Gastrocnemius medialis (tissue), 4 donors: Measurements from ENCODE around the gene ACKR2. TPM values are rescaled to one million over a fixed set of nuclear protein-coding genes. Genes with fewer than 3 reads are reported as not detected.

ENCODE experiments used
- ATAC-seq, 2 donors: fragments of 150-250 bp; one replicate each; pipeline ENCODE4 v1.9.1; 2016
- DNase-seq, 2 donors: peaks; one replicate each; pipeline ENCODE4 v3.0.0-alpha.2; 2019
- H3K27ac ChIP-seq, 4 donors: fragments of 200-600 bp; sonication (generic); 1 replicate in 1 of 4; 2 replicates in 3 of 4; pipeline ENCODE4 v1.5.1; 2016 to 2018; ENCODE audit warnings: mild to moderate bottlenecking in 2 of 4, moderate library complexity in 1 of 4
- H3K27me3 ChIP-seq, 3 donors: fragments of 200-600 bp; sonication (generic) in 2 of 3; 1 replicate in 1 of 3; 2 replicates in 2 of 3; pipeline versions ENCODE4 v1.5.1 to v1.6.0; 2016 to 2019; ENCODE audit warnings: mild to moderate bottlenecking in 1 of 3, moderate library complexity in 1 of 3
- H3K36me3 ChIP-seq, 2 donors: fragments of 200-600 bp; sonication (generic) in 1 of 2; one replicate each; pipeline ENCODE4 v1.5.1; 2017 to 2018
- H3K4me1 ChIP-seq, 2 donors: fragments of 200-600 bp; sonication (generic) in 1 of 2; one replicate each; pipeline ENCODE4 v1.5.1; 2016 to 2017; ENCODE audit warnings: mild to moderate bottlenecking in 2 of 2
- H3K4me3 ChIP-seq, 4 donors: fragments of 200-600 bp; sonication (generic) in 3 of 4; 1 replicate in 1 of 4; 2 replicates in 3 of 4; pipeline ENCODE4 v1.5.1; 2016 to 2019; ENCODE audit warnings: mild to moderate bottlenecking in 2 of 4
- H3K9me3 ChIP-seq, 3 donors: fragments of 200-600 bp; sonication (generic) in 2 of 3; 1 replicate in 1 of 3; 2 replicates in 2 of 3; pipeline ENCODE4 v1.5.1; 2016 to 2019
- CTCF ChIP-seq, 5 experiments: fragments of 450-650 bp in 3 of 5; fragments of 200-600 bp in 2 of 5; sonication (generic) in 2 of 5; IDR thresholded peaks in 4 of 5; conservative IDR thresholded peaks in 1 of 5; 1 replicate in 4 of 5; 2 replicates in 1 of 5; pipeline ENCODE4 v1.5.1; 2016 to 2019; ENCODE audit warnings: antibody characterized with exemption in 5 of 5, mild to moderate bottlenecking in 3 of 5, moderate library complexity in 3 of 5
- POLR2A ChIP-seq, 2 donors: fragments of 450-650 bp; IDR thresholded peaks; one replicate each; pipeline ENCODE4 v1.6.1; 2017; ENCODE audit warnings: antibody characterized with exemption in 2 of 2, mild to moderate bottlenecking in 2 of 2, moderate library complexity in 2 of 2
- in situ Hi-C, 4 donors: fragments of 200-750 bp; cut with MboI; loops; one replicate each; pipeline versions ENCODE4 v1.15.0 to v1.8.0; 2017; ENCODE audit warnings: low sequenced_read_pairs in 4 of 4
- intact Hi-C: fragments of 100-400 bp; cut with DNase I; formaldehyde crosslinking; loops from one replicate; pipeline ENCODE4 v1.15.1; 2023; ENCODE audit warnings: low total_unique reads
- total RNA-seq, 4 donors: library from RNA; depleted of rRNA; stranded (reverse); fragments of >200 nt; gene quantifications; one replicate each; pipeline versions ENCODE4 v1.1.0 to v1.2.3, GENCODE V29; 2016

ACKR2 gene
- total RNA-seq, 4 donors from 2014 or later: 0.23 to 1.1 (median 0.51) TPM; not detected in 1

- H3K36me3 ChIP-seq: no peaks in the 10 kb centered on the region
- intact Hi-C loops: no loop called here
- H3K4me3 ChIP-seq: no peak within 1 kb of the TSS
- TF ChIP-seq POLR2A (IDR thresholded peaks at IDR 0.05): no peak
- no peak for TF ChIP-seq CTCF (IDR thresholded peaks at IDR 0.05 in 4 of 5, conservative IDR thresholded peaks at IDR 0.05 in 1 of 5)
- peaks cover 3 to 5% of the 10 kb centered on the region in 2 donors for H3K4me1 ChIP-seq
- H3K9me3 ChIP-seq: no peaks in the 10 kb centered on the region
- H3K27ac ChIP-seq: no peak within 1 kb of the TSS
- no peak for DNase-seq
- in situ Hi-C loops: loop anchor here in 1 of 4 donors (5.0 kb wide), 1 partner anchor 43 kb away; no protein-coding TSS in a partner anchor
- no peaks in the 10 kb centered on the region for H3K27me3 ChIP-seq
- no peak for ATAC-seq
These were observed 66.3 kb downstream of the ACKR2 start, which contains the start of gene CYP8B1 for GRCh38 chr3:42875325-42876151. Gene CYP8B1, minus strand, starts transcription at chr3:42875879. Its CDS starts 63 bp downstream, at chr3:42875816.

GRCh38 chr3:42876401-42876800 lies 67.2 kb downstream of the ACKR2 start:
- TF ChIP-seq CTCF (IDR thresholded peaks at IDR 0.05 in 4 of 5, conservative IDR thresholded peaks at IDR 0.05 in 1 of 5) (no peak), POLR2A (IDR thresholded peaks at IDR 0.05) (no peak)
- Histone ChIP-seq H3K27ac (no peak overlapping the region), H3K4me1 (peaks cover 5 to 9% of the 10 kb centered on the region in 2 donors), H3K36me3 (no peaks in the 10 kb centered on the region), H3K9me3 (no peaks in the 10 kb centered on the region), H3K27me3 (no peaks in the 10 kb centered on the region), H3K4me3 (no peak overlapping the region)
- DNase-seq (no peak), ATAC-seq (no peak)
- intact Hi-C loops: no loop called here
- in situ Hi-C loops: loop anchor here in 1 of 4 donors (5.0 kb wide), 1 partner anchor 44 kb away; no protein-coding TSS in a partner anchor

- in situ Hi-C loops: loop anchor here in 1 of 4 donors (5.0 kb wide), 1 partner anchor 45 kb away; no protein-coding TSS in a partner anchor
- Histone ChIP-seq H3K36me3 (no peaks in the 10 kb centered on the region), H3K27ac (no peak overlapping the region), H3K4me3 (no peak overlapping the region), H3K27me3 (no peaks in the 10 kb centered on the region), H3K9me3 (no peaks in the 10 kb centered on the region), H3K4me1 (peaks cover 5 to 6% of the 10 kb centered on the region in 2 donors)
- ATAC-seq: no peak
- TF ChIP-seq CTCF (IDR thresholded peaks at IDR 0.05 in 4 of 5, conservative IDR thresholded peaks at IDR 0.05 in 1 of 5) (no peak), POLR2A (IDR thresholded peaks at IDR 0.05) (no peak)
- intact Hi-C loops: no loop called here
- no peak for DNase-seq
These were observed 67.9 kb downstream of the ACKR2 start for GRCh38 chr3:42876940-42877720.

- intact Hi-C loops (no loop called here), in situ Hi-C loops (loop anchor here in 1 of 4 donors (5.0 kb wide), 1 partner anchor 46 kb away; no protein-coding TSS in a partner anchor)
- no peak overlapping the region for H3K27ac ChIP-seq
- no peaks in the 10 kb centered on the region for H3K36me3 ChIP-seq
- H3K27me3 ChIP-seq: no peaks in the 10 kb centered on the region
- no peak for ATAC-seq
- no peak for DNase-seq
- H3K4me1 ChIP-seq: peaks cover 4 to 5% of the 10 kb centered on the region in 2 donors
- no peaks in the 10 kb centered on the region for H3K9me3 ChIP-seq
- H3K4me3 ChIP-seq: no peak overlapping the region
- no peak for TF ChIP-seq POLR2A (IDR thresholded peaks at IDR 0.05)
- no peak for TF ChIP-seq CTCF (IDR thresholded peaks at IDR 0.05 in 4 of 5, conservative IDR thresholded peaks at IDR 0.05 in 1 of 5)
These were observed 68.6 kb downstream of the ACKR2 start for GRCh38 chr3:42877881-42878280.
